IMR-90 (cell line): ENCODE measurements around the gene TBXAS1.

Source experiments
- CEBPB ChIP-seq: IDR thresholded peaks from 2 replicates; pipeline ENCODE4 v1.6.1; 2012; ENCODE audit warnings: low read depth, low read length, improper control_type of control experiment
- FOS ChIP-seq: fragments of 150-350 bp; IDR thresholded peaks from 2 replicates; pipeline ENCODE4 v1.6.1; 2016; ENCODE audit warnings: low read depth, low read length
- MAZ ChIP-seq: IDR thresholded peaks from 2 replicates; pipeline ENCODE4 v1.6.1; 2012; ENCODE audit warnings: low read depth, mild to moderate bottlenecking, low read length, improper control_type of control experiment, moderate library complexity, borderline replicate concordance
- POLR2A ChIP-seq: IDR thresholded peaks from 2 replicates; pipeline ENCODE4 v1.6.1; 2012; ENCODE audit warnings: mild to moderate bottlenecking, low read depth, low read length
- TF ChIP-seq, protein P1 (sequence below): conservative IDR thresholded peaks from 2 replicates; pipeline ENCODE4 v1.5.1; 2012; ENCODE audit warnings: mild to moderate bottlenecking, low read depth, low read length, improper control_type of control experiment

DNA sequence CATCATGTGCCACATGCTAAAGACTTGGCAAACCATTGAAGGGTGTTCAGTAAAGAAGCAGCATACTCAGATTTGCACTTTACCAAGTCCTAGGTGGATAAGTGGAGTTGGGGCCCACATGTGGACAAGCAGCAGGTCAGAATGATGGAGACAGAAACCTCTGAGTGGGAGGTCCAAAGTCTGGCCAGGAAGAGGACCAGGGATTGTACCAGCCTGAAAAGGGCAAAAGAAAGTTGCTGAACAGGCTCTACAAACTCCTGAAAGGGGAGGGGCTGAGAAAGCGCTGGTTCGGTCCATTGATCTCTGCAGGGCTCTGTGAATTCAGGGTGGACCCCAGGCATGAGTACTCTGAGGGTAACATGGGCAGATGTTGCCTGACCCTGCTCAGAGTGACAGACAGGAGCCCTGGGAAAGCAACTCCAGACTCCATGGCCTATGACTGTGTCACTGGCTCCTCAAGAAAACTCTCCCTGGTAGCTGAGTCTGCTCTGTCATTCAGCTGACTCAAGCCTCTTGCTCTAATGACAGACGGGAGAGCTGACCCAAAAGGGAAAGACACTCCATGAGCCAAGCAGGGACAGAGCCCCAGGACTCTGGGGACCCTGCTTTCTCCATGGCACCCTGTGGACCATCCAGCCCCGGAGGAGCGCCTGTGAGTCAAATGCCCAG is 68.5 kb downstream of the TBXAS1 start:
- TF ChIP-seq FOS (no peak), MAZ (no peak), POLR2A (no peak), CEBPB (no peak)
- TF ChIP-seq, protein P1, sequence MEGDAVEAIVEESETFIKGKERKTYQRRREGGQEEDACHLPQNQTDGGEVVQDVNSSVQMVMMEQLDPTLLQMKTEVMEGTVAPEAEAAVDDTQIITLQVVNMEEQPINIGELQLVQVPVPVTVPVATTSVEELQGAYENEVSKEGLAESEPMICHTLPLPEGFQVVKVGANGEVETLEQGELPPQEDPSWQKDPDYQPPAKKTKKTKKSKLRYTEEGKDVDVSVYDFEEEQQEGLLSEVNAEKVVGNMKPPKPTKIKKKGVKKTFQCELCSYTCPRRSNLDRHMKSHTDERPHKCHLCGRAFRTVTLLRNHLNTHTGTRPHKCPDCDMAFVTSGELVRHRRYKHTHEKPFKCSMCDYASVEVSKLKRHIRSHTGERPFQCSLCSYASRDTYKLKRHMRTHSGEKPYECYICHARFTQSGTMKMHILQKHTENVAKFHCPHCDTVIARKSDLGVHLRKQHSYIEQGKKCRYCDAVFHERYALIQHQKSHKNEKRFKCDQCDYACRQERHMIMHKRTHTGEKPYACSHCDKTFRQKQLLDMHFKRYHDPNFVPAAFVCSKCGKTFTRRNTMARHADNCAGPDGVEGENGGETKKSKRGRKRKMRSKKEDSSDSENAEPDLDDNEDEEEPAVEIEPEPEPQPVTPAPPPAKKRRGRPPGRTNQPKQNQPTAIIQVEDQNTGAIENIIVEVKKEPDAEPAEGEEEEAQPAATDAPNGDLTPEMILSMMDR = no peak
